ENCODE measurements around the gene CALCB.

CALCB gene

DNA sequence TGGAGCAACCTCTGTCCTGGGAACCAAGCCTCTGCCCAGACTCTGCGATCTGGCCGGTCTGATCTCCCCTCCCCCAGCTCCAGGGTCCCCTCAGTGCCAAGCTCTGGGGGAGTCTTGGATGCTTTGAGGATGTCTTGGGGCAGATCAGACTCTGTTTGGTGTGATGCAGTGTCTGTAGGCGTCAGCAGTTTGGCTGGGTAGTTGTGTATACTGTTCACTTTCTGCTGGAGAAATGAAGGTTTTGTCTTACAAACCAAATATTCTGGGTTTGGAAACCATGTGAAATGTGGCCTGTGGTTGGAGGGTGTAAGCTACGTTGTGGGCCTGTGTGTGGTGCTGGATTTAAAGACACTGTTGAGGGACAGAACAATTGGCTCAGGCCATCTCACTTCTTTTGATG lies 46.0 kb downstream of the CALCB start:
- FAIRE-seq = no peak

DNA sequence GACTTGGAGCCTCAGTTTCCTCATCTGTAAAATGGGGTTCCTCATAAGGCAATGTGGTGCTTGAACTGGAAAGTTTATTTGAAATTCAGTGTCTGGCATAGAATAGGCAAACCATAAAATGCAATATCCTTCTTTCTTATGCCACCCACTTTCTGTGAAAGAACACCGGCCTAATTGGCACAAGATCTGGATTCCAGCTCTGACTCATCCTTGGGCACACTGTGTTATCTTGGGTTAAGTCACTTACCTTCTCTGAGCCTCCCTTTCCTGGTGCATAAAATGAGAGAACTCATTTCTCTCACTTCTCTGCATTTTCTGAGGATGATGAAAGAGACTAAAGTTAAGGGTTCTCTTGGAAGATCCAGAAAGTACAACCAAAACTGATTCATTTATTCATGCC lies 46.4 kb downstream of the CALCB start:
- no peak for FAIRE-seq

DNA sequence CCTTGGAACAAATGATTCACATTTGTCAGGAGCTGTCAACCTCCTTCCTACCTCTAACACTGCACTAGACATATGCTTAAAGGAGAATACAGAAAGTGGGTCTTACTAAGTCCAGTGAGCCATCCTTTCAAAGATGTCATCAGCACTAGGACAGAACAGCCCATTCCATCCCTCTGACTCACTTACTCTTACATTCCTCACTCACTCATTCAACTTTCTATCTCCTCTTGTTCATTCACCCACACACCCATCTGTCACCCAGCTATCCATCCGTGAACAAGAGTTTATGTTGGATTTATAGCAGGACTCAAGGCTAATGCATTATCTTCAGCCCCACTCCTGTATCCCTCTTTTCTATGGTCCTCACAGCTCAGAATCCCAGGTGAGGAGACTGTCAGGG lies 50.5 kb downstream of the CALCB start:
- FAIRE-seq = no peak

DNA sequence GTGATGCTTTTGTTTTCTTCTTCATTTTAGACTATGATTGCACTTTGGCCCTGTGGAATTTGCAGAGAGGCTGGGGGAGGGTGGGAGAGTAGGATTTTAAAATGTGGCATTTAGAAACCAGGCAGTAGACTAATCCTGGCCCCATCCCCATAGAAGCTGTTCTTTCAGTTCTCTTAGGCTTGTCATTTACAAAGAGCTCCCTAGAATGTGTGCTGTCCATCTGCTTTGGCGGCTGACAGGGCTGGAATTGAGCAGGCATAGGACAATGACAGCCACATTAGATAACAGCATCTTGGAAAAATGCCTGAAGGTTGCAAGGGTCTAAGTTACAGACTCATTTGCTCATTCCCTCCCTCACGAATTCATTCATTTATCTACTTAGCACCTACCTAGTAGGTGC lies 51.1 kb downstream of the CALCB start:
- FAIRE-seq = no peak

DNA sequence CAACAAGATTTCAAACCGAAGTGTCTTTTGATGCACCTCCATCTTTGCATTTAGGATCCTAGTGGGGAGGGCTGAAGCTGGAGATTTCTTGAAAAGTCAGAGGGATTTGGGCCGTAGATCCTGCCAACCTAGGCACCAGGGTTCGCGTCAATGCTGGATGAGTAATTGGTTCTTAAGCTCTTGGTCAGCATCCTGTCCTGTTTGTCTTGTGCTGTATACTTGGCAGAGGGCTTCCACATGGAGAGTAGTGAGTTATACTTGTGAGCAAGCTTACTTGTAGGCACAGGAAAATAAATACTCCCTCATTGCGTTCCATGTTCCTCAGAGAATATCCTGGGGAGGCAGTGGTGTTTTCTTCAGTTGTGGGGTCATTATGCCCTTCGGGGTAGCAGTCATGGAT lies 53.9 kb downstream of the CALCB start:
- FAIRE-seq = no peak

All from A204.1 (cell line).